ENCODE measurements around the gene GIPC3.

- TF ChIP-seq CTCF (IDR thresholded peaks at IDR 0.05; ENCODE audit: control extremely low read depth in 1 of 3, insufficient read depth in 1 of 3, low read depth in 1 of 3, low read length in 3 of 3), result no peak
- TF ChIP-seq SP1 (IDR thresholded peaks at IDR 0.05; ENCODE audit: low read depth, low read length), result no peak
- no peak for TF ChIP-seq GABPA (IDR thresholded peaks at IDR 0.05; ENCODE audit: borderline replicate concordance, insufficient read depth, low read length)
- TF ChIP-seq POLR2AphosphoS5 (IDR thresholded peaks at IDR 0.05; ENCODE audit: low read depth, low read length), result no peak
- TF ChIP-seq SUZ12 (IDR thresholded peaks at IDR 0.05; ENCODE audit: low read length), result no peak
- TF ChIP-seq MAFK (IDR thresholded peaks at IDR 0.05; ENCODE audit: low read depth, low read length), result no peak
- TF ChIP-seq CHD2 (IDR thresholded peaks at IDR 0.05; ENCODE audit: low read length), result no peak
- TF ChIP-seq RFX5 (IDR thresholded peaks at IDR 0.05; ENCODE audit: borderline replicate concordance, low read depth, low read length), result no peak
- TF ChIP-seq ASH2L (IDR thresholded peaks at IDR 0.05; ENCODE audit: low read length), result no peak
- no peak for TF ChIP-seq RNF2 (IDR thresholded peaks at IDR 0.05; ENCODE audit: borderline replicate concordance, low read depth, low read length, missing control alignments, poor library complexity, severe bottlenecking)
These were observed 21.4 kb upstream of the GIPC3 start for GRCh38 chr19:3563709-3564524.
